H1 (cell line): ENCODE results near the gene CFAP54. TPM values are rescaled to one million over a fixed set of nuclear protein-coding genes. Genes with fewer than 3 reads are reported as not detected.

Source experiments
- CTCF ChIA-PET: fragments of 300-600 bp; sonication (Branson Sonifier 250); formaldehyde crosslinking; loops from one replicate; lab custom pipeline; 2021; ENCODE audit not compliant: partially characterized antibody; lab: Charles Lee
- POLR2A ChIA-PET: fragments of 300-600 bp; sonication (Branson Sonifier 250); formaldehyde crosslinking; loops from one replicate; lab custom pipeline; 2021; ENCODE audit warnings: inconsistent platforms; ENCODE audit not compliant: partially characterized antibody; lab: Charles Lee
- DNase-seq, 2 experiments: peaks; one replicate each; pipeline versions ENCODE4 v3.0.0 to v3.0.0-alpha.2; 2010 to 2022; ENCODE audit warnings: low spot score in 2 of 2, low read depth in 1 of 2, mixed read lengths in 1 of 2
- FAIRE-seq: peaks from 2 replicates; lab custom pipeline; 2011; peaks lifted over from hg19 to GRCh38; lab: Jason Lieb, UNC
- H2AFZ ChIP-seq: 2 replicates; pipeline ENCODE4 v1.8.1; 2012; ENCODE audit warnings: low read length, inconsistent platforms
- H2AK5ac ChIP-seq: 2 replicates; pipeline ENCODE4 v1.6.1; 2013; ENCODE audit warnings: low read depth, low read length
- H2BK120ac ChIP-seq: replicated peaks from 2 replicates; pipeline ENCODE3; 2013; ENCODE audit warnings: low read depth, low read length, inconsistent platforms
- H2BK12ac ChIP-seq: 2 replicates; pipeline ENCODE4 v1.6.1; 2013; ENCODE audit warnings: low read depth, low read length
- H2BK15ac ChIP-seq: 2 replicates; pipeline ENCODE4 v1.6.1; 2013; ENCODE audit warnings: low read length
- H2BK20ac ChIP-seq: 2 replicates; pipeline ENCODE4 v1.6.1; 2013; ENCODE audit warnings: low read length
- H2BK5ac ChIP-seq: 2 replicates; pipeline ENCODE4 v1.6.1; 2013; ENCODE audit warnings: low read depth, low read length
- H3K14ac ChIP-seq: 2 replicates; pipeline ENCODE4 v1.6.1; 2013; ENCODE audit warnings: inconsistent platforms; ENCODE audit not compliant: insufficient read length
- H3K18ac ChIP-seq: 2 replicates; pipeline ENCODE4 v1.6.1; 2013; ENCODE audit warnings: low read length; ENCODE audit errors: extremely low read depth
- H3K23ac ChIP-seq: 2 replicates; pipeline ENCODE4 v1.6.1; 2013; ENCODE audit warnings: inconsistent platforms; ENCODE audit not compliant: insufficient read length
- H3K23me2 ChIP-seq: 2 replicates; pipeline ENCODE4 v1.6.1; 2013; ENCODE audit warnings: low read depth, low read length
- H3K27ac ChIP-seq: 2 replicates; pipeline ENCODE4 v1.6.1; 2011; ENCODE audit warnings: low read depth, low read length, inconsistent platforms
- H3K27me3 ChIP-seq, 4 experiments: replicated peaks in 1 of 4; 1 replicate in 1 of 4; 2 replicates in 3 of 4; pipeline versions ENCODE4 v1.6.1 to v1.8.1; 2011 to 2013; ENCODE audit warnings: low read length in 3 of 4, mild to moderate bottlenecking in 3 of 4, inconsistent platforms in 2 of 4, mixed read lengths in 2 of 4, moderate library complexity in 1 of 4; ENCODE audit not compliant: control insufficient read depth in 3 of 4, insufficient read depth in 3 of 4; ENCODE audit errors: extremely low read depth in 1 of 4
- H3K36me3 ChIP-seq, 4 experiments: 2 replicates each; pipeline versions ENCODE4 v1.6.1 to v1.8.1; 2011 to 2013; ENCODE audit warnings: mild to moderate bottlenecking in 4 of 4, low read length in 3 of 4, moderate library complexity in 2 of 4, control low read depth in 1 of 4, inconsistent platforms in 1 of 4; ENCODE audit not compliant: insufficient read depth in 4 of 4, control insufficient read depth in 2 of 4
- H3K4ac ChIP-seq: replicated peaks from 2 replicates; pipeline ENCODE3; 2013; ENCODE audit warnings: low read length, low read depth, mixed read lengths, inconsistent platforms; ENCODE audit not compliant: insufficient read length
- H3K4me1 ChIP-seq, 4 experiments: replicated peaks in 1 of 4; 1 replicate in 1 of 4; 2 replicates in 3 of 4; pipeline versions ENCODE4 v1.6.1 to v1.8.1; 2011 to 2013; ENCODE audit warnings: low read length in 3 of 4, inconsistent platforms in 2 of 4, mixed read lengths in 1 of 4; ENCODE audit not compliant: insufficient read depth in 4 of 4, control insufficient read depth in 3 of 4
- H3K4me2 ChIP-seq, 2 experiments: 2 replicates each; pipeline versions ENCODE4 v1.6.1 to v1.8.1; 2011 to 2013; ENCODE audit warnings: low read depth in 2 of 2, low read length in 2 of 2, control low read depth in 1 of 2, inconsistent platforms in 1 of 2, mild to moderate bottlenecking in 1 of 2; ENCODE audit not compliant: insufficient read depth in 1 of 2
- H3K4me3 ChIP-seq, 4 experiments: fragments of 200-600, 300-600 bp in 1 of 4; sonication (generic), shearing (Covaris generic), sonication (Bioruptor Twin) in 1 of 4; 2 replicates each; pipeline versions ENCODE4 v1.5.1 to v1.8.1; 2011 to 2016; ENCODE audit warnings: low read length in 4 of 4, low read depth in 3 of 4, control low read depth in 2 of 4, inconsistent platforms in 2 of 4, mild to moderate bottlenecking in 2 of 4, mixed read lengths in 1 of 4, moderate library complexity in 1 of 4; ENCODE audit not compliant: insufficient read depth in 2 of 4; ENCODE audit errors: extremely low read depth in 1 of 4
- H3K56ac ChIP-seq: replicated peaks from 2 replicates; pipeline ENCODE3; 2013; ENCODE audit warnings: low read depth, mild to moderate bottlenecking, mixed read lengths, low read length, inconsistent platforms; ENCODE audit not compliant: insufficient read length
- H3K79me1 ChIP-seq: 2 replicates; pipeline ENCODE4 v1.6.1; 2013; ENCODE audit warnings: low read depth, low read length, control low read depth
- H3K79me2 ChIP-seq, 2 experiments: 2 replicates each; pipeline versions ENCODE4 v1.6.1 to v1.8.1; 2012 to 2013; ENCODE audit warnings: low read length in 2 of 2, mild to moderate bottlenecking in 2 of 2, inconsistent platforms in 1 of 2; ENCODE audit not compliant: insufficient read depth in 2 of 2, control insufficient read depth in 1 of 2
- H3K9ac ChIP-seq, 4 experiments: replicated peaks in 1 of 4; 1 replicate in 1 of 4; 2 replicates in 3 of 4; pipeline versions ENCODE4 v1.6.1 to v1.8.1; 2011 to 2013; ENCODE audit warnings: low read depth in 3 of 4, low read length in 3 of 4, control low read depth in 2 of 4, mild to moderate bottlenecking in 2 of 4, moderate library complexity in 2 of 4, inconsistent platforms in 1 of 4; ENCODE audit errors: extremely low read depth in 1 of 4
- H3K9me3 ChIP-seq, 2 experiments: 2 replicates each; pipeline versions ENCODE4 v1.6.1 to v1.8.1; 2012 to 2013; ENCODE audit warnings: mild to moderate bottlenecking in 2 of 2, moderate library complexity in 2 of 2, control low read depth in 1 of 2, inconsistent platforms in 1 of 2, low read depth in 1 of 2, low read length in 1 of 2, mixed read lengths in 1 of 2; ENCODE audit not compliant: insufficient read depth in 2 of 2
- H4K20me1 ChIP-seq, 2 experiments: replicated peaks in 1 of 2; 2 replicates each; pipeline versions ENCODE3 to v1.8.1; 2011 to 2013; ENCODE audit warnings: inconsistent platforms in 2 of 2, low read length in 2 of 2, mild to moderate bottlenecking in 1 of 2; ENCODE audit not compliant: insufficient read depth in 2 of 2, control insufficient read depth in 1 of 2
- H4K5ac ChIP-seq: 2 replicates; pipeline ENCODE4 v1.6.1; 2013; ENCODE audit warnings: low read length, low read depth, mixed read lengths, inconsistent platforms; ENCODE audit not compliant: insufficient read length
- H4K8ac ChIP-seq: 2 replicates; pipeline ENCODE4 v1.8.0; 2013; ENCODE audit warnings: mild to moderate bottlenecking, moderate library complexity, low read length, inconsistent platforms; ENCODE audit not compliant: insufficient read depth; ENCODE audit errors: extremely low read depth
- H4K91ac ChIP-seq: replicated peaks from 2 replicates; pipeline ENCODE3; 2013; ENCODE audit warnings: low read length, mixed read lengths, inconsistent platforms; ENCODE audit not compliant: insufficient read length
- CHD2 ChIP-seq: IDR thresholded peaks from 2 replicates; pipeline ENCODE4 v1.6.1; 2012; ENCODE audit warnings: low read length, improper control_type of control experiment
- EGR1 ChIP-seq: IDR thresholded peaks from 2 replicates; pipeline ENCODE4 v1.6.1; 2011; ENCODE audit warnings: low read depth, low read length, borderline replicate concordance
- FOSL1 ChIP-seq: IDR thresholded peaks from 2 replicates; pipeline ENCODE4 v1.6.1; 2011; ENCODE audit warnings: mild to moderate bottlenecking, low read depth, low read length, moderate library complexity; ENCODE audit not compliant: insufficient read depth
- GABPA ChIP-seq: IDR thresholded peaks from 2 replicates; pipeline ENCODE4 v1.6.1; 2011; ENCODE audit warnings: mild to moderate bottlenecking, low read length, moderate library complexity, borderline replicate concordance; ENCODE audit not compliant: insufficient read depth
- WGBS, 2 experiments: shearing (Covaris generic) in 1 of 2; methylation state at CpG; one replicate each; pipeline versions ENCODE4 v1.1.6 to v1.1.7; 2013 to 2015; ENCODE audit warnings: low lambda C conversion rate in 2 of 2, mixed read lengths in 2 of 2, inconsistent platforms in 1 of 2, low coverage in 1 of 2, missing lambda C conversion rate in 1 of 2; ENCODE audit not compliant: insufficient replicate concordance in 2 of 2, insufficient coverage in 1 of 2, insufficient read length in 1 of 2; ENCODE audit errors: extremely low coverage in 1 of 2, missing lambda C conversion rate in 1 of 2; 5-methylcytosine and 5-hydroxymethylcytosine counted together
- polyA plus RNA-seq, 7 experiments: library from polyadenylated mRNA; depleted of rRNA in 3 of 7; stranded (reverse) in 5 of 7; unstranded in 2 of 7; fragments of >200 nt in 5 of 7; fragments of 200-250 nt in 2 of 7; gene quantifications; 1 replicate in 5 of 7; 2 replicates in 1 of 7; 4 replicates in 1 of 7; pipeline versions ENCODE4 v1.2.1 to v1.2.3, GENCODE V29; 2011 to 2013; ENCODE audit warnings: missing spikeins in 2 of 7, mixed read lengths in 2 of 7
- total RNA-seq: library from RNA; stranded (reverse); fragmentation: NEBNext Ultra II Directional; extraction: Animal tissue kit (Norgen Biotek cat#: 25700); gene quantifications from 2 replicates; pipeline ENCODE4 v1.2.1, GENCODE V29; 2021

CFAP54 gene
- total and polyA plus RNA-seq, 2 of the 8 experiments (the other 6 are each of a cell fraction or from before 2014, with no cell fraction given) = 0.17 to 0.33 TPM

DNA sequence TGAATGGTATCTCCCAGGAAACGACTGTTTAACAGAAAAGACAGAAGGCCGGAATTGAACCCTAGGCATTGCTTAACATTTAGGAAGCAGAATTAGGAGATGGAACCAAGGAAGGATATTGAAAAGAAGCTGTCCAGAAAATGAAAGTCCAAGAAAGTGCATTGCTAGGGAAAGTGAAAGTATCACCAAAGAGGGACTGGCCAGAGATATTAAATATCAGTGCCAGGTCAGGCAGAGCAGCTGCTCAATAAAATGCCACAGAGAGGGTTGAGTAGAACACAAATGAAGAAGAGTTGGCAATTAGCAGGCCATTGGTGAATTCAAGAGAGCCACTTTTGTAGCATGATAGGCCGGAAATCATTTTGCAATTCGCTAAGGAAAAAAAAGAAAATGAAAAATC, 101.6 kb downstream of the CFAP54 start:
- FAIRE-seq = no peak
- no peak for DNase-seq
- H3K23ac ChIP-seq = no peak overlapping the region
- no peak overlapping the region for H3K56ac ChIP-seq
- no peaks in the 10 kb centered on the region for H4K20me1 ChIP-seq
- no peak overlapping the region for H2BK12ac ChIP-seq
- no peak overlapping the region for H3K4ac ChIP-seq
- H3K79me2 ChIP-seq = no peaks in the 10 kb centered on the region
- no peak overlapping the region for H3K14ac ChIP-seq
- no peaks in the 10 kb centered on the region for H3K23me2 ChIP-seq
- H2BK15ac ChIP-seq = no peak overlapping the region
- no peak overlapping the region for H3K27ac ChIP-seq
- H3K27me3 ChIP-seq = no peaks in the 10 kb centered on the region
- H3K4me2 ChIP-seq = no peak overlapping the region
- H3K18ac ChIP-seq = no peak overlapping the region
- H4K91ac ChIP-seq = no peak overlapping the region
- no peak overlapping the region for H4K5ac ChIP-seq
- H4K8ac ChIP-seq = no peak overlapping the region
- POLR2A ChIA-PET = no interaction called here
- no peaks in the 10 kb centered on the region for H3K36me3 ChIP-seq
- CTCF ChIA-PET = interaction anchor here (1.6 kb wide), 1 partner anchor 11 kb away, joined by 4 read pairs; no protein-coding TSS in a partner anchor
- H2BK5ac ChIP-seq = no peak overlapping the region
- H2AK5ac ChIP-seq = no peak overlapping the region
- H2AFZ ChIP-seq = no peak overlapping the region
- H2BK20ac ChIP-seq = no peak overlapping the region
- H3K9ac ChIP-seq = no peak overlapping the region
- no peaks in the 10 kb centered on the region for H3K9me3 ChIP-seq
- H3K4me3 ChIP-seq = no peak overlapping the region
- WGBS, 2 experiments = 65% methylated on average over 4 of the region's 4 CpGs; no CpG with 5 or more reads in 1 of the 2 experiments
- TF ChIP-seq EGR1 = no peak
- no peak for TF ChIP-seq GABPA
- no peak for TF ChIP-seq CHD2
- TF ChIP-seq FOSL1 = no peak
- no peaks in the 10 kb centered on the region for H3K4me1 ChIP-seq
- H2BK120ac ChIP-seq = no peak overlapping the region
- H3K79me1 ChIP-seq = no peaks in the 10 kb centered on the region
